K562 (cell line): ENCODE measurements around the gene CMTR1. TPM values are rescaled to one million over a fixed set of nuclear protein-coding genes. Genes with fewer than 3 reads are reported as not detected.

Experiments
- ATAC-seq: fragments of 200-7000 bp; cut with Tn5 transposase; 3 replicates; pipeline ENCODE4 v1.9.1; 2020; ENCODE audit warnings: moderate library complexity
- BruUV-seq: library from RNA; stranded (reverse); fragments of 400-500 nt; replicated peaks from 2 replicates; lab custom pipeline; 2021; lab: Mats Ljungman, UMichigan
- CTCF ChIA-PET: fragments of 300-600 bp; formaldehyde crosslinking; extraction: SDS; loops from one replicate; lab custom pipeline; 2021; ENCODE audit warnings: low intra/inter-chr PET ratio; lab: Yijun Ruan, JAX
- POLR2A ChIA-PET: fragments of 300-600, 350-650 bp; sonication (Branson Sonifier 250); formaldehyde crosslinking; extraction: SDS; loops from one replicate; lab custom pipeline; 2021; ENCODE audit warnings: antibody characterized with exemption, inconsistent platforms; lab: Yijun Ruan, JAX
- DNase-seq, 4 experiments: peaks; one replicate each; pipeline versions ENCODE4 v3.0.0 to v3.0.0-alpha.2; 2011 to 2018; ENCODE audit warnings: low spot score in 3 of 4, mixed read lengths in 3 of 4; ENCODE audit errors: extremely low read depth in 1 of 4
- FAIRE-seq: peaks from 2 replicates; lab custom pipeline; 2011; peaks lifted over from hg19 to GRCh38; lab: Jason Lieb, UNC
- H2AFZ ChIP-seq: 2 replicates; pipeline ENCODE4 v1.6.0; 2011; ENCODE audit warnings: low read depth, low read length, control low read depth, inconsistent platforms
- H3K27ac ChIP-seq: fragments of 200-600 bp; 3 replicates; pipeline ENCODE4 v1.8.0; 2011; ENCODE audit warnings: low read depth, mild to moderate bottlenecking, control low read depth, inconsistent platforms, low read length, moderate library complexity, mixed read lengths; ENCODE audit errors: extremely low read depth
- H3K27me3 ChIP-seq, 2 experiments: fragments of 300-600 bp in 1 of 2; 2 replicates in 1 of 2; 3 replicates in 1 of 2; pipeline versions ENCODE4 v1.6.0 to v1.8.0; 2011; ENCODE audit warnings: inconsistent platforms in 2 of 2, low read length in 2 of 2, mild to moderate bottlenecking in 1 of 2, mixed read lengths in 1 of 2, moderate library complexity in 1 of 2; ENCODE audit not compliant: control insufficient read depth in 2 of 2, insufficient read depth in 2 of 2
- H3K36me3 ChIP-seq: fragments of 300-600 bp; 3 replicates; pipeline ENCODE4 v1.8.0; 2011; ENCODE audit warnings: mild to moderate bottlenecking, low read length, inconsistent platforms; ENCODE audit not compliant: control insufficient read depth, insufficient read depth
- H3K4me1 ChIP-seq, 2 experiments: fragments of 200-600 bp in 1 of 2; replicated peaks in 1 of 2; 2 replicates in 1 of 2; 3 replicates in 1 of 2; pipeline versions ENCODE4 v1.5.1 to v1.8.0; 2011; ENCODE audit warnings: inconsistent platforms in 2 of 2, low read length in 2 of 2, mild to moderate bottlenecking in 1 of 2, mixed read lengths in 1 of 2, moderate library complexity in 1 of 2; ENCODE audit not compliant: control insufficient read depth in 2 of 2, insufficient read depth in 2 of 2
- H3K4me2 ChIP-seq: 2 replicates; pipeline ENCODE4 v1.6.1; 2011; ENCODE audit warnings: low read length, control low read depth, inconsistent platforms, mixed read lengths; ENCODE audit not compliant: insufficient read depth
- H3K4me3 ChIP-seq: fragments of 200-600 bp; sonication (generic), shearing (Covaris generic); 2 replicates; pipeline ENCODE4 v1.5.1; 2016; ENCODE audit warnings: control low read depth, inconsistent platforms
- H3K79me2 ChIP-seq: fragments of 200-600 bp; 3 replicates; pipeline ENCODE4 v1.8.0; 2011; ENCODE audit warnings: low read length, inconsistent platforms; ENCODE audit not compliant: control insufficient read depth, insufficient read depth
- H3K9ac ChIP-seq, 2 experiments: 2 replicates each; pipeline versions ENCODE4 v1.6.0 to v1.6.1; 2011; ENCODE audit warnings: low read depth in 2 of 2, low read length in 2 of 2, control low read depth in 1 of 2, inconsistent platforms in 1 of 2, mild to moderate bottlenecking in 1 of 2, mixed read lengths in 1 of 2; ENCODE audit not compliant: insufficient read depth in 1 of 2
- H3K9me1 ChIP-seq: one replicate; pipeline ENCODE4 v1.6.0; 2011; ENCODE audit warnings: inconsistent platforms, mild to moderate bottlenecking, low read length, moderate library complexity; ENCODE audit not compliant: control insufficient read depth, insufficient read depth
- H3K9me3 ChIP-seq: replicated peaks from 2 replicates; pipeline ENCODE4 v1.5.1; 2011; ENCODE audit warnings: low read depth, low read length, inconsistent platforms; ENCODE audit not compliant: control insufficient read depth, insufficient read depth
- H4K20me1 ChIP-seq: replicated peaks from 2 replicates; pipeline ENCODE4 v1.6.1; 2011; ENCODE audit warnings: low read length, inconsistent platforms, mixed read lengths; ENCODE audit not compliant: control insufficient read depth, insufficient read depth
- CEBPB ChIP-seq: fragments of 450-650 bp; IDR thresholded peaks from 2 replicates; pipeline ENCODE4 v1.6.1; 2016; ENCODE audit warnings: missing genetic modification characterization, missing compliant biosample characterization
- GABPB2 ChIP-seq: fragments of 250-450 bp; sonication (Bioruptor Pico); conservative IDR thresholded peaks from 2 replicates; pipeline ENCODE4 v1.5.1; 2021; ENCODE audit warnings: mild to moderate bottlenecking
- ID3 ChIP-seq, 2 experiments: fragments of 250-450 bp in 1 of 2; fragments of 450-650 bp in 1 of 2; sonication (Bioruptor Pico) in 1 of 2; IDR thresholded peaks; 2 replicates each; pipeline versions ENCODE4 v1.6.1 to v1.8.0; 2016 to 2021; ENCODE audit warnings: mild to moderate bottlenecking in 2 of 2, moderate library complexity in 2 of 2, missing compliant biosample characterization in 1 of 2, missing genetic modification characterization in 1 of 2
- KHSRP ChIP-seq: fragments of 450-650 bp; IDR thresholded peaks from 2 replicates; pipeline ENCODE4 v1.6.1; 2017
- KLF10 ChIP-seq: fragments of 250-450 bp; sonication (Bioruptor Pico); IDR thresholded peaks from 2 replicates; pipeline ENCODE4 v1.6.1; 2021; ENCODE audit warnings: matching md5 sums
- PML ChIP-seq: IDR thresholded peaks from 2 replicates; pipeline ENCODE4 v1.6.1; 2012; ENCODE audit warnings: low read length, inconsistent platforms
- TBP ChIP-seq: optimal IDR thresholded peaks from 2 replicates; pipeline ENCODE3; 2011; ENCODE audit warnings: low read depth, low read length, improper control_type of control experiment
- TCFL5 ChIP-seq: fragments of 250-450 bp; sonication (Bioruptor Pico); conservative IDR thresholded peaks from 2 replicates; pipeline ENCODE4 v1.6.1; 2021; ENCODE audit warnings: mild to moderate bottlenecking, moderate library complexity, matching md5 sums
- TEAD1 ChIP-seq, 2 experiments: fragments of 450-650 bp in 1 of 2; sonication (generic) in 1 of 2; formaldehyde crosslinking; IDR thresholded peaks; 2 replicates each; pipeline versions ENCODE4 v1.4.0 to v1.8.0; 2020 to 2022; ENCODE audit warnings: mild to moderate bottlenecking in 2 of 2, missing genetic modification reagents in 1 of 2
- TFE3 ChIP-seq: fragments of 450-650 bp; formaldehyde crosslinking; IDR thresholded peaks from 2 replicates; pipeline ENCODE4 v1.4.0; 2020; ENCODE audit warnings: mild to moderate bottlenecking, mixed read lengths
- ZNF384 ChIP-seq: IDR thresholded peaks from 2 replicates; pipeline ENCODE4 v1.6.1; 2012; ENCODE audit warnings: low read depth, low read length, improper control_type of control experiment
- ZNF655 ChIP-seq: fragments of 250-450 bp; sonication (Bioruptor Pico); IDR thresholded peaks from 2 replicates; pipeline ENCODE4 v1.5.0; 2021
- ZNF785 ChIP-seq: fragments of 250-450 bp; sonication (Bioruptor Pico); IDR thresholded peaks from 2 replicates; pipeline ENCODE4 v1.4.0; 2020; ENCODE audit warnings: mild to moderate bottlenecking
- WGBS: fragments of 100-300 bp; shearing (Covaris generic); methylation state at CpG from one replicate; pipeline ENCODE4 v1.1.6; 2016; ENCODE audit warnings: low coverage, mixed read lengths; ENCODE audit not compliant: insufficient coverage; ENCODE audit errors: missing lambda C conversion rate; 5-methylcytosine and 5-hydroxymethylcytosine counted together
- in situ Hi-C: fragments of 300-500 bp; cut with MboI; formaldehyde crosslinking; loops from 4 replicates; pipeline ENCODE4 v1.15.0; 2018; ENCODE audit warnings: inconsistent platforms, mixed read lengths
- intact Hi-C: fragments of 100-400 bp; cut with micrococcal nuclease; formaldehyde crosslinking; loops from 2 replicates; pipeline ENCODE4 v1.14.2; 2022
- polyA plus RNA-seq, 8 experiments: library from polyadenylated mRNA; depleted of rRNA in 4 of 8; stranded (reverse) in 5 of 8; unstranded in 3 of 8; fragments of >200 nt; fragmentation: Nextera tagmentation in 2 of 8; fragmentation: Illumina TruSeq in 1 of 8; extraction: Ambion mirVana in 2 of 8; extraction: Trizol in 1 of 8; gene quantifications; 2 replicates each; pipeline versions ENCODE4 v1.2.1 to v1.2.3, GENCODE V29; 2011 to 2014; ENCODE audit warnings: inconsistent platforms in 1 of 8, missing spikeins in 1 of 8
- total RNA-seq, 7 experiments: library from RNA; depleted of rRNA in 6 of 7; stranded (reverse); fragments of >200 nt in 6 of 7; fragmentation: Illumina TruSeq in 2 of 7; extraction: Trizol in 2 of 7; gene quantifications; 2 replicates each; pipeline versions ENCODE4 v1.2.1 to v1.2.3, GENCODE V29; 2011 to 2021; ENCODE audit warnings: low replicate concordance in 1 of 7

Gene CMTR1
- total and polyA plus RNA-seq, 9 of the 15 experiments (the other 6 are each of a cell fraction or from before 2014, with no cell fraction given), result 2.9 to 63.5 (median 49.5) TPM

- H2AFZ ChIP-seq, result no peak overlapping the region
- BruUV-seq, result no TSS peak
- no peak overlapping the region for H3K4me3 ChIP-seq
- no peak for TF ChIP-seq KHSRP
- TF ChIP-seq TEAD1 (CRISPR knock-in tag; IDR thresholded peaks at IDR 0.05), result no peak
- no peak for TF ChIP-seq KLF10 (CRISPR knock-in tag)
- TF ChIP-seq ID3 (CRISPR knock-in tag; IDR thresholded peaks at IDR 0.05), result no peak
- no peak for TF ChIP-seq ID3 (tag; IDR thresholded peaks at IDR 0.05)
- H3K4me1 ChIP-seq, result peaks cover 0 to 3% of the 10 kb centered on the region in 2 experiments; a peak in 1 of 5 replicates
- H3K79me2 ChIP-seq, result no peaks in the 10 kb centered on the region
- POLR2A ChIA-PET, result interaction anchor here (1.9 kb wide), 1 partner anchor 9 kb away, joined by 6 read pairs; no protein-coding TSS in a partner anchor
- H3K9ac ChIP-seq, result no peak overlapping the region
- no peaks in the 10 kb centered on the region for H3K9me1 ChIP-seq
- intact Hi-C loops (no loop called here), in situ Hi-C loops (no loop called here)
- H3K36me3 ChIP-seq, result no peaks in the 10 kb centered on the region
- WGBS, result 1% methylated on average over 16 of the region's 16 CpGs
- CTCF ChIA-PET, result no interaction called here
- DNase-seq (no peak), ATAC-seq (no peak), FAIRE-seq (no peak)
- no peak overlapping the region for H3K27ac ChIP-seq
- H3K9me3 ChIP-seq, result no peaks in the 10 kb centered on the region
- H3K27me3 ChIP-seq, result peaks cover 69 to 94% of the 10 kb centered on the region in 2 experiments
- H3K4me2 ChIP-seq, result no peak overlapping the region
- peaks cover 6% of the 10 kb centered on the region; the same call in 1 of the 2 replicates for H4K20me1 ChIP-seq
Observed at GRCh38 chr6:37516920-37517405, 83.9 kb downstream of the CMTR1 start.

GRCh38 chr6:37517411-37517812, 84.4 kb downstream of the CMTR1 start:
- Histone ChIP-seq H3K4me1 (peaks cover 0 to 3% of the 10 kb centered on the region in 2 experiments; a peak in 1 of 5 replicates), H3K9me3 (no peaks in the 10 kb centered on the region), H3K79me2 (no peaks in the 10 kb centered on the region), H3K36me3 (no peaks in the 10 kb centered on the region), H4K20me1 (peaks cover 6% of the 10 kb centered on the region; the same call in 1 of the 2 replicates), H3K27ac (no peak overlapping the region), H3K9me1 (no peaks in the 10 kb centered on the region), H3K9ac (no peak overlapping the region), H2AFZ (no peak overlapping the region), H3K4me2 (no peak overlapping the region), H3K4me3 (no peak overlapping the region), H3K27me3 (peaks cover 65 to 94% of the 10 kb centered on the region in 2 experiments)
- ChIA-PET POLR2A (interaction anchor here (1.0 to 1.9 kb wide), 2 partner anchors 8 to 9 kb away, joined by 4 to 6 read pairs; no protein-coding TSS in a partner anchor), CTCF (no interaction called here)
- intact Hi-C loops (no loop called here), in situ Hi-C loops (no loop called here)
- ATAC-seq (no peak), DNase-seq (no peak), FAIRE-seq (no peak)
- no TSS peak for BruUV-seq
- WGBS, result under 1% methylated on average over 11 of the region's 11 CpGs
- TF ChIP-seq TCFL5 (CRISPR knock-in tag) (no peak), TBP (no peak), ZNF655 (CRISPR knock-in tag) (no peak), ZNF384 (0 out of 2 replicates have a peak, but pooled peaks have one; percentile 28), ZNF785 (no peak), PML (no peak), TFE3 (no peak), GABPB2 (CRISPR knock-in tag) (no peak), CEBPB (tag) (peak; percentile 68)
